Measurements from ENCODE around the gene FAM13A.
A peak's percentile ranks its signal among the peaks of the same experiment; 100 is the strongest.

FAM13A gene

GRCh38 chr4:88750369-88750768 is 306.6 kb downstream of the FAM13A start:
- Histone ChIP-seq H3K4me1 (ENCODE audit: control insufficient read depth, insufficient read depth, low read length) (peaks cover 19% of the 10 kb centered on the region), H3K27me3 (ENCODE audit: control insufficient read depth, insufficient read depth, low read length) (no peaks in the 10 kb centered on the region), H3K4me3 (ENCODE audit: low read length) (no peak overlapping the region), H3K4me2 (ENCODE audit: low read length) (no peak overlapping the region), H3K9me3 (replicated peaks; ENCODE audit: low read length) (no peaks in the 10 kb centered on the region), H3K36me3 (ENCODE audit: insufficient read depth, low read length) (peaks cover 26% of the 10 kb centered on the region), H3K9ac (ENCODE audit: low read depth, low read length) (no peak overlapping the region)

- H3K4me3 ChIP-seq (ENCODE audit: low read length) = no peak overlapping the region
- H3K9me3 ChIP-seq (replicated peaks; ENCODE audit: low read length) = no peaks in the 10 kb centered on the region
- H3K36me3 ChIP-seq (ENCODE audit: insufficient read depth, low read length) = peaks cover 26% of the 10 kb centered on the region
- peaks cover 33% of the 10 kb centered on the region for H3K4me1 ChIP-seq (ENCODE audit: control insufficient read depth, insufficient read depth, low read length)
- H3K4me2 ChIP-seq (ENCODE audit: low read length) = no peak overlapping the region
- no peak overlapping the region for H3K9ac ChIP-seq (ENCODE audit: low read depth, low read length)
- no peaks in the 10 kb centered on the region for H3K27me3 ChIP-seq (ENCODE audit: control insufficient read depth, insufficient read depth, low read length)
Observed at GRCh38 chr4:88747351-88747750, 309.6 kb downstream of the FAM13A start.

- Histone ChIP-seq H3K9ac (ENCODE audit: low read depth, low read length) (no peak overlapping the region), H3K4me1 (ENCODE audit: control insufficient read depth, insufficient read depth, low read length) (peaks cover 27% of the 10 kb centered on the region), H3K36me3 (ENCODE audit: insufficient read depth, low read length) (peaks cover 26% of the 10 kb centered on the region), H3K4me2 (ENCODE audit: low read length) (no peak overlapping the region), H3K27me3 (ENCODE audit: control insufficient read depth, insufficient read depth, low read length) (no peaks in the 10 kb centered on the region), H3K9me3 (replicated peaks; ENCODE audit: low read length) (no peaks in the 10 kb centered on the region), H3K4me3 (ENCODE audit: low read length) (no peak overlapping the region)
Observed at GRCh38 chr4:88746206-88746605, 310.8 kb downstream of the FAM13A start.

GRCh38 chr4:88745581-88746163 is 311.3 kb downstream of the FAM13A start:
- peaks cover 26% of the 10 kb centered on the region for H3K36me3 ChIP-seq (ENCODE audit: insufficient read depth, low read length)
- no peak overlapping the region for H3K4me2 ChIP-seq (ENCODE audit: low read length)
- H3K27me3 ChIP-seq (ENCODE audit: control insufficient read depth, insufficient read depth, low read length) = no peaks in the 10 kb centered on the region

GRCh38 chr4:88745175-88745574 is 311.8 kb downstream of the FAM13A start:
- no peak overlapping the region for H3K4me3 ChIP-seq (ENCODE audit: low read length)
- H3K9ac ChIP-seq (ENCODE audit: low read depth, low read length) = no peak overlapping the region
- H3K27me3 ChIP-seq (ENCODE audit: control insufficient read depth, insufficient read depth, low read length) = no peaks in the 10 kb centered on the region
- H3K4me1 ChIP-seq (ENCODE audit: control insufficient read depth, insufficient read depth, low read length) = peaks cover 26% of the 10 kb centered on the region
- no peaks in the 10 kb centered on the region for H3K9me3 ChIP-seq (replicated peaks; ENCODE audit: low read length)
- peaks cover 24% of the 10 kb centered on the region for H3K36me3 ChIP-seq (ENCODE audit: insufficient read depth, low read length)
- no peak overlapping the region for H3K4me2 ChIP-seq (ENCODE audit: low read length)

More at GRCh38 chr4:88745581-88746163, 311.3 kb downstream of the FAM13A start:
- Histone ChIP-seq H3K9me3 (replicated peaks; ENCODE audit: low read length) (no peaks in the 10 kb centered on the region), H3K9ac (ENCODE audit: low read depth, low read length) (no peak overlapping the region), H3K4me1 (ENCODE audit: control insufficient read depth, insufficient read depth, low read length) (peaks cover 26% of the 10 kb centered on the region), H3K4me3 (ENCODE audit: low read length) (no peak overlapping the region)

- Histone ChIP-seq H3K9ac (ENCODE audit: low read depth, low read length) (no peak overlapping the region), H3K27me3 (ENCODE audit: control insufficient read depth, insufficient read depth, low read length) (no peaks in the 10 kb centered on the region), H3K9me3 (replicated peaks; ENCODE audit: low read length) (no peaks in the 10 kb centered on the region), H3K4me3 (ENCODE audit: low read length) (no peak overlapping the region), H3K4me1 (ENCODE audit: control insufficient read depth, insufficient read depth, low read length) (peaks cover 26% of the 10 kb centered on the region), H3K4me2 (ENCODE audit: low read length) (no peak overlapping the region), H3K36me3 (ENCODE audit: insufficient read depth, low read length) (peaks cover 18% of the 10 kb centered on the region)
Observed at GRCh38 chr4:88744609-88745008, 312.4 kb downstream of the FAM13A start.

GRCh38 chr4:88743696-88744095 is 313.3 kb downstream of the FAM13A start:
- Histone ChIP-seq H3K9ac (ENCODE audit: low read depth, low read length) (peak overlapping the region; percentile 43), H3K4me1 (ENCODE audit: control insufficient read depth, insufficient read depth, low read length) (peaks cover 26% of the 10 kb centered on the region), H3K9me3 (replicated peaks; ENCODE audit: low read length) (no peaks in the 10 kb centered on the region), H3K36me3 (ENCODE audit: insufficient read depth, low read length) (peaks cover 13% of the 10 kb centered on the region), H3K27me3 (ENCODE audit: control insufficient read depth, insufficient read depth, low read length) (no peaks in the 10 kb centered on the region), H3K4me3 (ENCODE audit: low read length) (no peak overlapping the region), H3K4me2 (ENCODE audit: low read length) (no peak overlapping the region)

- H3K9me3 ChIP-seq (replicated peaks; ENCODE audit: low read length) = no peaks in the 10 kb centered on the region
- no peak overlapping the region for H3K9ac ChIP-seq (ENCODE audit: low read depth, low read length)
- no peak overlapping the region for H3K4me2 ChIP-seq (ENCODE audit: low read length)
- H3K4me1 ChIP-seq (ENCODE audit: control insufficient read depth, insufficient read depth, low read length) = peaks cover 37% of the 10 kb centered on the region
- peaks cover 6% of the 10 kb centered on the region for H3K36me3 ChIP-seq (ENCODE audit: insufficient read depth, low read length)
- no peak overlapping the region for H3K4me3 ChIP-seq (ENCODE audit: low read length)
- H3K27me3 ChIP-seq (ENCODE audit: control insufficient read depth, insufficient read depth, low read length) = no peaks in the 10 kb centered on the region
Observed at GRCh38 chr4:88742561-88742960, 314.4 kb downstream of the FAM13A start.

- peak overlapping the region; percentile 68 for H3K4me2 ChIP-seq (ENCODE audit: low read length)
- H3K9me3 ChIP-seq (replicated peaks; ENCODE audit: low read length) = no peaks in the 10 kb centered on the region
- peak overlapping the region; percentile 50 for H3K9ac ChIP-seq (ENCODE audit: low read depth, low read length)
- no peak overlapping the region for H3K4me3 ChIP-seq (ENCODE audit: low read length)
- peaks cover 4% of the 10 kb centered on the region for H3K36me3 ChIP-seq (ENCODE audit: insufficient read depth, low read length)
- H3K4me1 ChIP-seq (ENCODE audit: control insufficient read depth, insufficient read depth, low read length) = peaks cover 62% of the 10 kb centered on the region
- H3K27me3 ChIP-seq (ENCODE audit: control insufficient read depth, insufficient read depth, low read length) = no peaks in the 10 kb centered on the region
Observed at GRCh38 chr4:88738180-88738579, 318.8 kb downstream of the FAM13A start.

GRCh38 chr4:88737307-88737941 is 319.6 kb downstream of the FAM13A start:
- H3K27me3 ChIP-seq (ENCODE audit: control insufficient read depth, insufficient read depth, low read length) = no peaks in the 10 kb centered on the region
- peak overlapping the region; percentile 50 for H3K9ac ChIP-seq (ENCODE audit: low read depth, low read length)
- H3K4me2 ChIP-seq (ENCODE audit: low read length) = peak overlapping the region; percentile 68
- H3K4me3 ChIP-seq (ENCODE audit: low read length) = peak overlapping the region; percentile 54
- H3K36me3 ChIP-seq (ENCODE audit: insufficient read depth, low read length) = peaks cover 4% of the 10 kb centered on the region
- no peaks in the 10 kb centered on the region for H3K9me3 ChIP-seq (replicated peaks; ENCODE audit: low read length)
- peaks cover 55% of the 10 kb centered on the region for H3K4me1 ChIP-seq (ENCODE audit: control insufficient read depth, insufficient read depth, low read length)

- no peaks in the 10 kb centered on the region for H3K27me3 ChIP-seq (ENCODE audit: control insufficient read depth, insufficient read depth, low read length)
- no peaks in the 10 kb centered on the region for H3K9me3 ChIP-seq (replicated peaks; ENCODE audit: low read length)
- H3K4me3 ChIP-seq (ENCODE audit: low read length) = no peak overlapping the region
- H3K4me1 ChIP-seq (ENCODE audit: control insufficient read depth, insufficient read depth, low read length) = peaks cover 48% of the 10 kb centered on the region
- peak overlapping the region; percentile 50 for H3K9ac ChIP-seq (ENCODE audit: low read depth, low read length)
- peaks cover 4% of the 10 kb centered on the region for H3K36me3 ChIP-seq (ENCODE audit: insufficient read depth, low read length)
- peak overlapping the region; percentile 26 for H3K4me2 ChIP-seq (ENCODE audit: low read length)
Observed at GRCh38 chr4:88736264-88736663, 320.7 kb downstream of the FAM13A start.

- Histone ChIP-seq H3K9ac (ENCODE audit: low read depth, low read length) (no peak overlapping the region), H3K27me3 (ENCODE audit: control insufficient read depth, insufficient read depth, low read length) (no peaks in the 10 kb centered on the region), H3K36me3 (ENCODE audit: insufficient read depth, low read length) (peaks cover 9% of the 10 kb centered on the region), H3K4me2 (ENCODE audit: low read length) (no peak overlapping the region), H3K9me3 (replicated peaks; ENCODE audit: low read length) (no peaks in the 10 kb centered on the region), H3K4me3 (ENCODE audit: low read length) (no peak overlapping the region), H3K4me1 (ENCODE audit: control insufficient read depth, insufficient read depth, low read length) (peaks cover 48% of the 10 kb centered on the region)
Observed at GRCh38 chr4:88735564-88735963, 321.4 kb downstream of the FAM13A start.
